ENCODE measurements around the gene COL1A2. TPM values are rescaled to one million over a fixed set of nuclear protein-coding genes. Genes with fewer than 3 reads are reported as not detected.
A peak's percentile ranks its signal among the peaks of the same experiment; 100 is the strongest.

COL1A2 gene
- total and polyA plus RNA-seq, 2 of the 8 experiments (the other 6 are each of a cell fraction or from before 2014, with no cell fraction given) = 45.2 to 87.2 TPM

DNA sequence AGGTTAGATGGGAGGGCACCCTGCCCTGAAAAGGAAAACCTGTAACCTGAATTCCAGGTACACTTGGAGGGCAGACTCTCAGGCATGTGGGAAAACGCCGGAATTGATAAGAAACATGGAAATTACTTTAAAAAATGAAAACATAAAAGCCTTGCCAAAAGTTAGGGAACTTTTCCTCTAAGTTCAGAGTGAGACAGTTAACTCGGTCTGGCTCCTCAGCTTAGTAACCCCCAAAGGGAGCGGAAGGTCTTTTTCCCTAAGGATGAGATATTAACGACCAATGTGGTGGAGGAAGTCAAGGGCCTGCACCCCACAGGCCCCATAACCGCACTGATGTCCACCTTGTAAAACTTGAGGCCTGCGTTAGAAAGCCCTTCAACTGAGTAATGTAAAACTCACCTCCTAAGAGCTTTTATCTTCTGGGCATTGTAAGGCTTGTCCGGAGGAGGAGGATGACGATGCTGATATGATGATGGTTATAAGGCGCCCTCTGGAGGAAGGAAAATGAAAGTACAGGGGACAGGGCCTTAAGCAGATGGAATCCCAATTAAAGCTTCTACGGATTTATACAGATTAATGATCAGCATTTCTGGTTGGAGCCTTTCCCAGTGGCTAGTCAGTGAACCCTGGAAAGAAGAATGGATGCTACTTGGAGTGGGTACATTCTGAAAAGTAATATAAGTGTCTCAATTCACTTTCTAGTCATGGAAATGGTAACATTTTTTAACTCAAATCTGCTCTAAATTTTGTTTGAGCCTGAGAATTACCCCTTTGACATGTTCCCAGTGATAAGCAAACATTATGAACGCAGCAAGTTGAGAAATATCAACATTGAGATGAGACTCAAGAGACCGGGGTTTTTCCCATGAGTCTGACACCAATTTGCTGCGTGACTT is 694 bp downstream of the COL1A2 start:
- Histone ChIP-seq H3K4me1 (replicated peaks in 1 of 4; ENCODE audit: control insufficient read depth in 3 of 4, insufficient read depth in 4 of 4, low read length in 3 of 4) (peaks cover 4 to 24% (median 13%) of the 10 kb centered on the region in 4 experiments; a peak in 6 of 7 replicates), H4K91ac (replicated peaks; ENCODE audit: insufficient read length, low read length) (no peak overlapping the region), H2BK12ac (ENCODE audit: low read depth, low read length) (peak overlapping the region; percentile 32; the same call in 1 of the 2 replicates), H3K14ac (ENCODE audit: insufficient read length) (no peak overlapping the region), H3K4me3 (ENCODE audit: extremely low read depth in 1 of 4, insufficient read depth in 2 of 4, low read depth in 3 of 4, low read length in 4 of 4) (peak overlapping the region; percentile 47 to 77 (median 68)), H4K8ac (ENCODE audit: extremely low read depth, insufficient read depth, low read length) (no peak overlapping the region), H3K79me1 (ENCODE audit: low read depth, low read length) (no peaks in the 10 kb centered on the region), H2AFZ (ENCODE audit: low read length) (peak overlapping the region; percentile 71; the same call in 1 of the 2 replicates), H4K20me1 (replicated peaks in 1 of 2; ENCODE audit: control insufficient read depth in 1 of 2, insufficient read depth in 2 of 2, low read length in 2 of 2) (no peaks in the 10 kb centered on the region), H3K23ac (ENCODE audit: insufficient read length) (no peak overlapping the region), H2BK5ac (ENCODE audit: low read depth, low read length) (no peak overlapping the region; the same call in 1 of the 2 replicates), H3K56ac (replicated peaks; ENCODE audit: insufficient read length, low read depth, low read length) (no peak overlapping the region), H3K23me2 (ENCODE audit: low read depth, low read length) (peaks cover 14% of the 10 kb centered on the region), H3K4me2 (ENCODE audit: insufficient read depth in 1 of 2, low read depth in 2 of 2, low read length in 2 of 2) (peak overlapping the region; percentile 89 to 99), H3K9me3 (ENCODE audit: insufficient read depth in 2 of 2, low read depth in 1 of 2, low read length in 1 of 2) (no peaks in the 10 kb centered on the region), H3K36me3 (ENCODE audit: control insufficient read depth in 2 of 4, insufficient read depth in 4 of 4, low read length in 3 of 4) (peaks cover 0 to 25% (median 3%) of the 10 kb centered on the region in 4 experiments; a peak in 4 of 8 replicates), H3K9ac (replicated peaks in 1 of 4; ENCODE audit: extremely low read depth in 1 of 4, low read depth in 3 of 4, low read length in 3 of 4) (peak overlapping the region; percentile 26 to 53 (median 48); a peak in 6 of 7 replicates), H3K18ac (ENCODE audit: extremely low read depth, low read length) (peak overlapping the region; percentile 42; the same call in 1 of the 2 replicates), H2BK15ac (ENCODE audit: low read length) (peak overlapping the region; percentile 75; the same call in 1 of the 2 replicates), H2BK20ac (ENCODE audit: low read length) (no peak overlapping the region), H2AK5ac (ENCODE audit: low read depth, low read length) (no peak overlapping the region), H3K4ac (replicated peaks; ENCODE audit: insufficient read length, low read depth, low read length) (no peak overlapping the region), H3K79me2 (ENCODE audit: control insufficient read depth in 1 of 2, insufficient read depth in 2 of 2, low read length in 2 of 2) (peaks cover 0 to 14% of the 10 kb centered on the region in 2 experiments; a peak in 2 of 4 replicates), H4K5ac (ENCODE audit: insufficient read length, low read depth, low read length) (no peak overlapping the region), H3K27ac (ENCODE audit: low read depth, low read length) (peak overlapping the region; percentile 63), H3K27me3 (replicated peaks in 1 of 4; ENCODE audit: control insufficient read depth in 3 of 4, extremely low read depth in 1 of 4, insufficient read depth in 3 of 4, low read length in 3 of 4) (peaks cover 0 to 3% (median 0%) of the 10 kb centered on the region in 4 experiments; a peak in 3 of 7 replicates), H2BK120ac (replicated peaks; ENCODE audit: low read depth, low read length) (no peak overlapping the region)
- 18% methylated on average over 14 of the region's 14 CpGs; no CpG with 5 or more reads in 1 of the 2 experiments for WGBS, 2 experiments (ENCODE audit: extremely low coverage in 1 of 2, insufficient coverage in 1 of 2, insufficient read length in 1 of 2, insufficient replicate concordance in 2 of 2, low coverage in 1 of 2, low lambda C conversion rate in 2 of 2, missing lambda C conversion rate in 1 of 2)
- DNase-seq (ENCODE audit: low read depth in 1 of 2, low spot score in 2 of 2) (peak in 1 of 2 experiments; percentile 55), FAIRE-seq (peak; percentile 93)
- POLR2A ChIA-PET (ENCODE audit: partially characterized antibody) = interaction anchor here (1.0 to 2.9 kb wide), 8 partner anchors 92 to 116 kb away, joined by 3 to 20 read pairs (median 4); no protein-coding TSS in a partner anchor
- CTCF ChIA-PET (ENCODE audit: partially characterized antibody) = interaction anchor here (0.5 to 12.4 kb wide), 43 partner anchors 8 to 1151 kb away, joined by 3 to 372 read pairs (median 4); no protein-coding TSS in a partner anchor
- no peak for TF ChIP-seq POU5F1 (IDR thresholded peaks at IDR 0.05; ENCODE audit: low read depth, low read length)
- TF ChIP-seq CREB1 (IDR thresholded peaks at IDR 0.05) = peak; percentile 47; the same call in 1 of the 2 replicates
- peak in 2 of 3 experiments; percentile 82 to 83; a peak in 3 of 4 replicates for TF ChIP-seq CTCF (IDR thresholded peaks at IDR 0.05; ENCODE audit: control extremely low read depth in 1 of 3, insufficient read depth in 1 of 3, low read depth in 1 of 3, low read length in 3 of 3)
- TF ChIP-seq ATF2 (IDR thresholded peaks at IDR 0.05; ENCODE audit: low read length) = no peak; the same call in 1 of the 2 replicates
